Gastroesophageal sphincter (tissue), 3 donors: ENCODE measurements around the gene TFAP2D.

ENCODE experiments used
- EP300 ChIP-seq: sonication (generic); formaldehyde crosslinking; IDR thresholded peaks from one replicate; pipeline ENCODE4 v1.6.1; 2017; ENCODE audit warnings: antibody characterized with exemption, mild to moderate bottlenecking
- POLR2A ChIP-seq, 2 donors: fragments of 450-650 bp; IDR thresholded peaks; one replicate each; pipeline ENCODE4 v1.6.1; 2017; ENCODE audit warnings: antibody characterized with exemption in 2 of 2, mild to moderate bottlenecking in 2 of 2, moderate library complexity in 1 of 2
- TF ChIP-seq, protein P1 (sequence below), 4 experiments: fragments of 200-600 bp in 2 of 4; fragments of 450-650 bp in 2 of 4; sonication (generic) in 1 of 4; IDR thresholded peaks; one replicate each; pipeline ENCODE4 v1.5.1; 2017 to 2019; ENCODE audit warnings: antibody characterized with exemption in 4 of 4, mild to moderate bottlenecking in 2 of 4, moderate library complexity in 2 of 4

GRCh38 chr6:50785921-50786320 lies 72.6 kb downstream of the TFAP2D start:
- TF ChIP-seq POLR2A (IDR thresholded peaks at IDR 0.05) (no peak), EP300 (no peak)
- TF ChIP-seq, protein P1, sequence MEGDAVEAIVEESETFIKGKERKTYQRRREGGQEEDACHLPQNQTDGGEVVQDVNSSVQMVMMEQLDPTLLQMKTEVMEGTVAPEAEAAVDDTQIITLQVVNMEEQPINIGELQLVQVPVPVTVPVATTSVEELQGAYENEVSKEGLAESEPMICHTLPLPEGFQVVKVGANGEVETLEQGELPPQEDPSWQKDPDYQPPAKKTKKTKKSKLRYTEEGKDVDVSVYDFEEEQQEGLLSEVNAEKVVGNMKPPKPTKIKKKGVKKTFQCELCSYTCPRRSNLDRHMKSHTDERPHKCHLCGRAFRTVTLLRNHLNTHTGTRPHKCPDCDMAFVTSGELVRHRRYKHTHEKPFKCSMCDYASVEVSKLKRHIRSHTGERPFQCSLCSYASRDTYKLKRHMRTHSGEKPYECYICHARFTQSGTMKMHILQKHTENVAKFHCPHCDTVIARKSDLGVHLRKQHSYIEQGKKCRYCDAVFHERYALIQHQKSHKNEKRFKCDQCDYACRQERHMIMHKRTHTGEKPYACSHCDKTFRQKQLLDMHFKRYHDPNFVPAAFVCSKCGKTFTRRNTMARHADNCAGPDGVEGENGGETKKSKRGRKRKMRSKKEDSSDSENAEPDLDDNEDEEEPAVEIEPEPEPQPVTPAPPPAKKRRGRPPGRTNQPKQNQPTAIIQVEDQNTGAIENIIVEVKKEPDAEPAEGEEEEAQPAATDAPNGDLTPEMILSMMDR (IDR thresholded peaks at IDR 0.05), result no peak
